GM21447 (cell line): ENCODE measurements around the gene AP3D1.
"Not testable (repeated sequence)": the region's sequence is repeated elsewhere in the genome, so short reads cannot be mapped to it uniquely, and the experiment has no call there.

ENCODE experiments used
- ATAC-seq: cut with Tn5 transposase; IDR thresholded peaks from one replicate; pipeline ENCODE4 v1.9.1; 2021; ENCODE audit not compliant: unreplicated experiment

AP3D1 gene

DNA sequence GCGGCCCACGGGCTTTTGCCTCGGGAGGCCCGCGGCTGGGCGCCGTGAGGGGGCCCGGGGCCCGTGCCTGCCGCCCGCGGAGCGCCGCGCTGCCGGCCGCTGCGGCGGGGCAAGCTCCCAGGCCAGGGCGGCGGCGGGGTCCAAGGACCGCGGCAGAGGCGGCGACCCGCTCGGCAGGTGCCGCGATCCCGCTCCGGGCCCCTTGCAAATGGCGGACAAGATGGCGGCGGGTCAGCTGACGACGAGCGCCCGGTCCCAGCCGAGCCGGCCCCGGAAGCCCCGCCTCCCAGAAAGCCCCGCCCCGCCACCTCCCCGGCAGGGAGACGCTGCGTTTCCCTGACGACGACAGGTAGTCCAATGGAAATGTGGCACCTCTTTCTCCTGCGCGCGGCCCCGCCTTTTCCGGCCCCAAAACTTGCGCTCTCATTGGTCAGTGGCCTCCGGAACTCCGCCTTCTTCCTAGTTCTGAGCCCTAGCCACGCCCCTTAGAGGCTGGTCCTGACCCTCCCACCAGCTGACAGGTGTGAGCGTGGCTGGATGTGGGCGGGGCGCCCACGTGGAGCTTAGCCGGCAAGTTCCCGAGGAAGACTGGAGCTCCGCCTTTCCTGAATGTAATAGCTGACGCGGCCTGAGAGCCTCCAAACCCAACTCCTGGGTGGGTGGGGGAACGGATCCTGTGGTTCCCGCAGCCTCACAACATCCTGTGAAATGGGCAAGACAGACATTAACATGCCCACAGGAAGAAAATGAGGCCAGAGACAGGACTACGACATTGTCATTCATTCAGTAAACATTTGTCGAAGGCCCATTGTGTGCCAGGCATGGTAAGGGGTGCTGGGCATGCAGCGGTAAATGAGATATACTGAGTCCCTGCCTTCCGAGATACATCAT, at the start of gene AP3D1:
TSS of gene AP3D1 (minus strand) at position 228 of the 891 bp plus-strand sequence. CDS start 232 bp downstream, outside the sequence.
- peak; percentile 84 for ATAC-seq

DNA sequence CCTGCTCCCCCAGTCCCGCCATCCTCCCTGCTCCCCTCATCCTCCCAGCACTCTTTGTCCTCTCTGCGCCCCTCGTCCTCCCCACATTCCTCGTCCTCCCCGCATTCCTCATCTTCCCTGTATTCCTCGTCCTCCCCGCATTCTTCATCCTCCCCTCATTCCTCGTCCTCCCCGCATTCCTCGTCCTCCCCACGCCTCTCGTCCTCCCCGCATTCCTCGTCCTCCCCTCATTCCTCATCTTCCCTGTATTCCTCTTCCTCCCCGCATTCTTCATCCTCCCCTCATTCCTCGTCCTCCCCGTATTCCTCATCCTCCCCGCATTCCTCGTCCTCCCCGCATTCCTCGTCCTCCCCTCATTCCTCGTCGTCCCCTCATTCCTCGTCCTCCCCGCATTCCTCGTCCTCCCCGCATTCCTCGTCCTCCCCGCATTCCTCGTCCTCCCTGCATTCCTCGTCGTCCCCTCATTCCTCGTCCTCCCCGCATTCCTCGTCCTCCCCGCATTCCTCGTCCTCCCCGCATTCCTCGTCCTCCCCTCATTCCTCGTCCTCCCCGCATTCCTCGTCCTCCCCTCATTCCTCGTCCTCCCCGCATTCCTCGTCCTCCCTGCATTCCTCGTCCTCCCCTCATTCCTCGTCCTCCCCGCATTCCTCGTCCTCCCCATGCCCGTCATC, 49.4 kb upstream of the AP3D1 start:
- ATAC-seq, result not testable (repeated sequence)

- ATAC-seq, result no peak
Measured at GRCh38 chr19:2199861-2200623, 48.7 kb upstream of the AP3D1 start.

DNA sequence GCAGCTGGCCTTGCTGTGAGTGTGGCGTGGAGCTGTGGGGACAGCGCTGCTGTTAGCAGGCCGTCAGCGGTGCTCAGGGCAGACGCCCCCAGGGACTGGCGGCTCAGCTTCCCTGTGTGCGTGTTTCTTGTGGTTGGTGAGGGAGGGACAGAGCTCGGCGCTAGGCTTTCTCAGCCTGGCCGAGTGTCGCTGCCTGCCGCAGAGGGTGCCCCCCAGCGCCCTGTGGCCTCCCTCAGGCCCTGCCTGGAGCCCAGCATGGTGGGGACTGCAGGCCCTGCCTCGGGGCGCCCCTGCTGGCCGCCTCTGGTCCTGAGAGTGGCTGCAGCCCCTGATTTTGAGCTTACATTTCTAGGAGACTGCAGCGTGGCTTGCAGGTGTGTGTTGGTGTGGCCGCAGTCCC, 47.8 kb upstream of the AP3D1 start:
- no peak for ATAC-seq

- no peak for ATAC-seq
Measured at GRCh38 chr19:2198317-2198716, 47.0 kb upstream of the AP3D1 start.

DNA sequence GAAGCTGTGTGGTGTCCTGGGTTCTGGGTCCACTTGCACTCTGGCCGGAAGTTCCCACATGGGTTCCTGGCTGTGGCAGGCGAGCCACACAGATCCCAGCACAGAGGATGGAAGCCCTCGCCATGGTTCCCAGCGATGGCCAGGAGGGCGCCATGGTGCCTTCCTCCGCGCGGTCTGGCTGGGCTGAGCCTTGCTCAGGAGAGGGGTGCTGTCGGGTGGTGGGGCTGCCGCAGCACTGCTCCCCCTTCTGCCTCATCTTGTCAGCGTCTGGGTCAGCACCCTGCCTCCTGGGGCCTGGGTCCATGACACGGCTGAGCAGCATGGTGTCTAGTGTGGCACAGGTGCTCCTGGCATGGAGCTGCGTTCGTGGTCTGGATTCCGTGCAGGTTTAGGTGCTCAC, 45.9 kb upstream of the AP3D1 start:
- ATAC-seq, result no peak

DNA sequence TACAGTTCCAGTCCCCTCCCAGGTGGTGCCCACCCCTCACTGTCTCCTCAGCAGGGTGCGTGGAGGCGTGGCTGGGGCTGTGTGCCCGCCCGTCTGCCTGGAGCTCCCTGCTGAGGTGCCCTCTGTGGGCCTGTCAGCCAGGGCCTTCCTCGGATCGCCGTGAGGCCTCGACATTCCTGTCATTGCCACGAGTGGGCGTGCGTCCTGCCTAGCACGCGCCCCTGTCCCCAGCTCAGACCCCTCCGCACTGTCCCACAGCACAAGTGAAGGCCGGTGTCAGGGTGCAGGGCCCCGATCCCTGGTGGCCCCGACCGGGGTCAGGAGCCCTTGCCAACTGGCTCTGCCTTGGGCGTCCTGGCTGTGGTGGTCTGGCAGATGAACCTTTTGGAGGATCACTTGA, 44.5 kb upstream of the AP3D1 start:
- ATAC-seq, result no peak

GRCh38 chr19:2195361-2195760, 44.0 kb upstream of the AP3D1 start:
- no peak for ATAC-seq

GRCh38 chr19:2194513-2195078, 43.2 kb upstream of the AP3D1 start:
- no peak for ATAC-seq

- no peak for ATAC-seq
Measured at GRCh38 chr19:2193807-2194206, 42.4 kb upstream of the AP3D1 start.

DNA sequence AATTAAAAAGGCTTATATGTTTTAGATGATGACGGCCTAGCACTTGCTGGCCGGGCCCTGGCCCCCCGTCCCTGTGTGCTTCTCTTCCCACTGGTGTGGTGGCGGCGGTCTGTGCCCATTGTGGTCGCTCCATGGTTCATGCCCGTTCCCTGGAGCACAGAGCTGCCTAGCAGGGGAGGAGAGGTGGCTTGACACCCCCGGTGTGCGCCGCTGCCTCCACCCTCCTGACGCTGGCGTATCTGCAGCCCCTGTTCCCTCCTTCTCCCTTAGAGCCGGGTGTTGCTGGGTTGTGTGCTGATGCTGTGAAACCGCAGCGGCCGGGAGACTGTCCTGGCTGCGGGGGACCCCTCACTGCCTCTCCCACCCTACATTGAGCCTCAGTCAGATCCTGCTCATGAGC, 41.5 kb upstream of the AP3D1 start:
- ATAC-seq, result no peak

- no peak for ATAC-seq
Measured at GRCh38 chr19:2191456-2192310, 40.3 kb upstream of the AP3D1 start.

- no peak for ATAC-seq
Measured at GRCh38 chr19:2190848-2191455, 39.6 kb upstream of the AP3D1 start.

DNA sequence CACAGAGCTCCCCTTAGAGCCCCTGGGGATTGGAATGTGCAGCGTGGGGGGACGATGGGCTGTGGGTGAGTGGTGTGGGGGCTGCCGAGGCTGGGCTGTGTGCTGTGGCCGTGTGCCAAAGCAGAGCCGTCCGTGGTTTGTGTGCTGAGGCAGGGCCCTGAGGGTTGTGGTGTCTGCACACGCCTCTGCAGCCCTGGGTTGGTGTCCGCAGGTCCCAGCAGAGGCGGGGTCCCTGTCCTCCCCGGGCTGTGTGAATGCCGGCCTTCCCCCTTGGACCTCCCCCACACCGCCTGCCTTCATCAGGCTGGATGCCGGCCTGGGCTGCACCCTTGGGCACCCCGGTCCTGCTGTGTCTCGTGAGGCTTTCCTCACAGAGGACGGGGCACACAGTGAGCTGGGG, 38.5 kb upstream of the AP3D1 start:
- no peak for ATAC-seq

- no peak for ATAC-seq
Measured at GRCh38 chr19:2188708-2189385, 37.5 kb upstream of the AP3D1 start.

GRCh38 chr19:2187159-2187558, 35.8 kb upstream of the AP3D1 start:
- no peak for ATAC-seq

DNA sequence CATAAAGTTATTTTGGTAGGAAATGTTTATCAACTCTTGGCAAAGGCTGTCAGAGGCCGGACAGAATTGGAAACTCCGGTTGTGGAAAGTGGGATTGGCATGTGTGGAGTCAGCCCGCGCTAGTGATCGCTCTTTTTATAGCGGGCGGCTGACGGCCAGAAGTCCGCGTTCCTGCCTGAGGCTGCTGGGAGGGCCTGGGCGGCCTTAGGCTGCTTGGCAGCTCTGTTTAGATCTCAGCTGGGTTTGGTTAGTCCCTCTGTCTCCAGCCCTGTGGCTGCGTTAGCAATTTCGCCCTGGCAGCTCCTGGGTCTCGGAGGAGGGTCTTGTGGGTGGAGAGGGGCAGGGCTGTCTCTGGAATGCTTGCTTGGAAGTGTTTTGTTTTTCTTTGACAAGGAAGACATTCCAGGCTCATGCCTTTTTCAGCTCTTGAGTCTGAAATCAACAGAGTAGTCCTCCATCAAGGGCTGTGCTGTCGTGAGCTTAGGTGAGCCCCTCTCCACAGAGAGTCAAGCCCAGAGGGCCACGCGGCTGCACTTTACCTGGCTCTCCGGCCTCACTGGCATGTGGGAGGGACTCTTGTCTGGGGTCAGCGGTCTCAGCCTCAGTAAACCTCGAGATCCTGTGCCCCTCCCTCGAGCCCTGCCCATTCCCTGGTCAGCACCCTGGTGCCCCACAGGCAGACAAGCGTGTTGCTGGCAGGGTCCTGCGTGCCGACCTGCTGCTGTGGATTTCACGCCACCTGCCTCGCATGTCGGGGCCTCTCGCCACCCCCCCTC, 34.9 kb upstream of the AP3D1 start:
- ATAC-seq, result no peak

GRCh38 chr19:2185734-2186070, 34.3 kb upstream of the AP3D1 start:
- ATAC-seq, result no peak
